Heart right ventricle (tissue), 16 donors: Measurements from ENCODE around the gene SLC35A5. TPM values are rescaled to one million over a fixed set of nuclear protein-coding genes. Genes with fewer than 3 reads are reported as not detected.

ENCODE experiments used
- ATAC-seq, 8 donors: fragments of 200-7000 bp; cut with Tn5 transposase; one replicate each; pipeline ENCODE4 v1.9.1; 2020; ENCODE audit warnings: mild to moderate bottlenecking in 8 of 8, moderate library complexity in 8 of 8, moderate number of reproducible peaks in 1 of 8
- DNase-seq, 2 donors: peaks; one replicate each; pipeline ENCODE4 v3.0.0-alpha.2; 2020
- H3K27ac ChIP-seq, 10 donors: fragments of 200-600 bp; sonication (generic) in 2 of 10; one replicate each; pipeline versions ENCODE4 v1.5.0 to v1.8.0; 2020 to 2022; ENCODE audit warnings: mild to moderate bottlenecking in 3 of 10
- H3K27me3 ChIP-seq, 7 donors: fragments of 200-600 bp; one replicate each; pipeline ENCODE4 v1.8.0; 2021 to 2022; ENCODE audit warnings: mild to moderate bottlenecking in 2 of 7
- H3K36me3 ChIP-seq, 9 donors: fragments of 200-600 bp; sonication (generic) in 1 of 9; one replicate each; pipeline versions ENCODE4 v1.5.0 to v1.8.0; 2020 to 2022; ENCODE audit warnings: mild to moderate bottlenecking in 2 of 9
- H3K4me1 ChIP-seq, 9 donors: fragments of 200-600 bp; sonication (generic) in 1 of 9; one replicate each; pipeline versions ENCODE4 v1.5.0 to v1.8.0; 2020 to 2022; ENCODE audit warnings: mild to moderate bottlenecking in 4 of 9
- H3K4me3 ChIP-seq, 10 donors: fragments of 200-600 bp; sonication (generic) in 2 of 10; one replicate each; pipeline versions ENCODE4 v1.5.0 to v1.8.0; 2020 to 2022; ENCODE audit warnings: mild to moderate bottlenecking in 7 of 10, moderate library complexity in 2 of 10
- H3K9me3 ChIP-seq, 11 donors: fragments of 200-600 bp in 10 of 11; sonication (generic) in 2 of 11; one replicate each; pipeline versions ENCODE4 v1.5.0 to v1.8.0; 2013 to 2022; ENCODE audit warnings: mild to moderate bottlenecking in 2 of 11, control low read depth in 1 of 11, moderate library complexity in 1 of 11
- WGBS, 2 donors: extraction: QIAGEN DNeasy Blood & Tissue Kit; methylation state at CpG; one replicate each; pipeline ENCODE4 v1.1.7; 2013; ENCODE audit warnings: inconsistent platforms in 1 of 2; 5-methylcytosine and 5-hydroxymethylcytosine counted together
- intact Hi-C, 10 donors: fragments of 100-400 bp; cut with DNase I; formaldehyde crosslinking; loops; one replicate each; pipeline versions ENCODE4 v1.11.1 to v1.14.2; 2022
- polyA plus RNA-seq, 2 donors: library from polyadenylated mRNA; stranded (reverse); fragments of 200-250 nt; gene quantifications; one replicate each; pipeline ENCODE4 v1.2.3, GENCODE V29; 2013
- total RNA-seq, 10 donors: library from RNA; stranded (reverse); fragmentation: NEBNext Ultra II Directional in 3 of 10; extraction: Animal tissue kit (Norgen Biotek cat#: 25700) in 3 of 10; gene quantifications; one replicate each; pipeline versions ENCODE4 v1.2.1 to v1.2.4, GENCODE V29; 2021 to 2023
- TF ChIP-seq, protein P1 (sequence below), 9 donors: fragments of 200-600 bp; sonication (generic) in 2 of 9; IDR thresholded peaks; one replicate each; pipeline versions ENCODE4 v1.5.0 to v1.8.0; 2021 to 2022; ENCODE audit warnings: antibody characterized with exemption in 9 of 9, mild to moderate bottlenecking in 5 of 9, moderate library complexity in 1 of 9
- donor health status: Arrhythmogenic right ventricular cardiomyopathy.
- donor health status: ischemic (EF 13 %, LVEDD 7.1; RV severe dilation, severe dysfunction).
- donor health status: healthy with polysubstance abuse.
- donor health status: DM: no; HTN: yes; CAD: no.
- donor health status: DM: no; HTN: no; CAD: no.
- donor health status: ischemic (EF 25% LVEDD 6.9; RV normal size, moderate dysfunction).
- donor health status: ischemic (EF 25% LVEDD 5.7; RV mildly dilated, moderate dysfunction).
- donor health status: healthy.
- donor health status: DM: yes; HTN: yes; CAD: no.
- donor health status: Ischemic cardiomyopathy.
- donor health status: ischemic (EF 35%, LVEDD 5.7; RV mildly dilated, moderate dysfunction).
- donor health status: nonischemic (EF 11% LVEDD 7.7; RV severe dilation, severe dysfunction).
- donor health status: DM: yes; HTN: yes; CAD: no.
- donor health status: PGD.
- donor health status: ischemic (EF 29% LVEDD 5.4; RV normal size, mild dysfunction).
- donor health status: nonischemic (EF 23%, LVEDD 6.1; RV moderate dilation, normal function).

Gene SLC35A5
- total and polyA plus RNA-seq, 12 donors, result 6.1 to 25.7 (median 13.9) TPM

DNA sequence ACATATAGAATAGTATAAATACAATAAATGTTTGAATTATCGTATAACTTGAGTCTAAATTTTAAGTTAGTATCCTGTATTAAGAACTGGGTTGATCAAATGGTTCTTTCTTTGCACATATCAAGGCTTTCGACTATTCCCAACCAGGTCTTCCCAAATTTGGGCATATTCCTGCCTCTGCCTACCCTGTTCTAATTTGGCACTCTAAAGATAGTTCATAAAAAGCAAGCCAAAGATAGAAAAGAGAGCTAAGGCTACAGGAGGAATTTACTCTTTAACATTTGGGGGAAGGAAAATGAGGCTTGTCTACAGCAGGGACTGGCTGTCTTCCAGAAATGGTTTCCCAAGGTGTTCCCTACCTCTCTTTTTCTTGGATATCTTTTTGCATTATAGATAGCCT lies 36.1 kb downstream of the SLC35A5 start:
- H3K4me1 ChIP-seq, result peaks cover 0 to 3% (median 0%) of the 10 kb centered on the region in 9 donors
- H3K27me3 ChIP-seq, result no peaks in the 10 kb centered on the region
- H3K9me3 ChIP-seq, result peaks cover 0 to 7% (median 0%) of the 10 kb centered on the region in 11 donors
- no peak overlapping the region for H3K27ac ChIP-seq
- ATAC-seq (no peak), DNase-seq (no peak)
- TF ChIP-seq, protein P1, sequence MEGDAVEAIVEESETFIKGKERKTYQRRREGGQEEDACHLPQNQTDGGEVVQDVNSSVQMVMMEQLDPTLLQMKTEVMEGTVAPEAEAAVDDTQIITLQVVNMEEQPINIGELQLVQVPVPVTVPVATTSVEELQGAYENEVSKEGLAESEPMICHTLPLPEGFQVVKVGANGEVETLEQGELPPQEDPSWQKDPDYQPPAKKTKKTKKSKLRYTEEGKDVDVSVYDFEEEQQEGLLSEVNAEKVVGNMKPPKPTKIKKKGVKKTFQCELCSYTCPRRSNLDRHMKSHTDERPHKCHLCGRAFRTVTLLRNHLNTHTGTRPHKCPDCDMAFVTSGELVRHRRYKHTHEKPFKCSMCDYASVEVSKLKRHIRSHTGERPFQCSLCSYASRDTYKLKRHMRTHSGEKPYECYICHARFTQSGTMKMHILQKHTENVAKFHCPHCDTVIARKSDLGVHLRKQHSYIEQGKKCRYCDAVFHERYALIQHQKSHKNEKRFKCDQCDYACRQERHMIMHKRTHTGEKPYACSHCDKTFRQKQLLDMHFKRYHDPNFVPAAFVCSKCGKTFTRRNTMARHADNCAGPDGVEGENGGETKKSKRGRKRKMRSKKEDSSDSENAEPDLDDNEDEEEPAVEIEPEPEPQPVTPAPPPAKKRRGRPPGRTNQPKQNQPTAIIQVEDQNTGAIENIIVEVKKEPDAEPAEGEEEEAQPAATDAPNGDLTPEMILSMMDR (IDR thresholded peaks at IDR 0.05), result no peak
- H3K4me3 ChIP-seq, result no peak overlapping the region
- whole genome bisulfite sequencing, 2 donors, result 96 to 97% methylated on average over 2 of the region's 2 CpGs
- intact Hi-C loops, result no loop called here
- peaks cover 0 to 52% (median 6%) of the 10 kb centered on the region in 9 donors for H3K36me3 ChIP-seq

DNA sequence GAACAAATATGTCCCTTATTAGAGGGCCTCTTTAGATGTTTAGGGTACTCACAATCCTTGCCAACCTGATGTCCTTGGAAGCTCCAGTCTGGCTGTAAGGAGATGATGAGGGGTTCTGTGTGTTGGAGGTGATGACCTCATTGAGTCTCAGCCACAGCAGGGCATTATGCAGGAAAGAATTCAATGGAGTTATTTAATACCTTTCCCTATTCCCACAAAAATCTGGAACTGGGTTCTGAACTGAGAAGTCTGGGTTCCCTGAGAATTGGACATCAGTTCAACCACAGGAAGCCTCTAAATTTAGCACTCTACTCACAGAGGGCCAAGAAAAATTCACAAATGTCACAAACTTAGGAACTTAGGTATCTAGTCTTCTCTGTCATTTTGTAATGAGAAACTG lies 36.9 kb downstream of the SLC35A5 start:
- H3K4me1 ChIP-seq, result peaks cover 0 to 3% (median 0%) of the 10 kb centered on the region in 9 donors
- no peak for DNase-seq
- peaks cover 0 to 45% (median 0%) of the 10 kb centered on the region in 9 donors for H3K36me3 ChIP-seq
- TF ChIP-seq, protein P1 (IDR thresholded peaks at IDR 0.05), result no peak
- no peaks in the 10 kb centered on the region for H3K27me3 ChIP-seq
- H3K9me3 ChIP-seq, result no peaks in the 10 kb centered on the region
- intact Hi-C loops, result no loop called here
- H3K27ac ChIP-seq, result no peak overlapping the region
- H3K4me3 ChIP-seq, result no peak overlapping the region
- no peak for ATAC-seq

DNA sequence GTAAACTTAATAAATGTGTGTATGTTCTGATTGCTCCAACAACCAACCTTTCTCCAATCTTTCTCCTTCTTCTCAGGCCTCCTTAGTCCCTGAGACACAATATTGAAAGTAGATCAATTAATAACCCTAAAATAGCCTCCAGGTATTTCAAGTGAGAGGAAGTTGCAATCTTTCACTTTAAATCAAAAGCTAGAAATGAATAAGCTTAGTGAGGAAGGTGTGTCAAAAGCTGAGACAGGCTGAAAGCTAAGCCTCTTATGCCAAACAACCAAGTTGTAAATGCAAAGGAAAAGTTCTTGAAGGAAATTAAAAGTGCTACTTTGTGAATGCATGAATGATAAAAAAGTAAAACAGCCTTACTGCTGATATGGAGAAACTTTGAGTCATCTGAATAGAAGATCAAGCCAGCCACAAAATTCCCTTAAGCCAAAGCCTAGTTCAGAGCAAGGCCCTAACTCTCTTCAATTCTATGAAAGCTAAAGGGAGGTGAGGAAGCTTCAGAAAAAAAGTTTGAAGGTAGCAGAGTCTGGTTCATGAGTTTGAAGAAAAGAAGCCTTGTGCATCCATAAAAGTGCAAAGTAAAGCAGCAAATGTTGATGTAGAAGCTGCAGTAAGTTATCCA lies 40.5 kb downstream of the SLC35A5 start:
- no peaks in the 10 kb centered on the region for H3K9me3 ChIP-seq
- TF ChIP-seq, protein P1 (IDR thresholded peaks at IDR 0.05), result no peak
- no peak overlapping the region for H3K27ac ChIP-seq
- DNase-seq, result no peak
- peaks cover 0 to 60% (median 0%) of the 10 kb centered on the region in 9 donors for H3K36me3 ChIP-seq
- intact Hi-C loops, result loop anchor here in 1 of 10 donors (10.0 kb wide), 1 partner anchor 212 kb away; no protein-coding TSS in a partner anchor
- no peak for ATAC-seq
- no peak overlapping the region for H3K4me3 ChIP-seq
- H3K27me3 ChIP-seq, result no peaks in the 10 kb centered on the region
- H3K4me1 ChIP-seq, result peaks cover 0 to 19% (median 11%) of the 10 kb centered on the region in 9 donors

DNA sequence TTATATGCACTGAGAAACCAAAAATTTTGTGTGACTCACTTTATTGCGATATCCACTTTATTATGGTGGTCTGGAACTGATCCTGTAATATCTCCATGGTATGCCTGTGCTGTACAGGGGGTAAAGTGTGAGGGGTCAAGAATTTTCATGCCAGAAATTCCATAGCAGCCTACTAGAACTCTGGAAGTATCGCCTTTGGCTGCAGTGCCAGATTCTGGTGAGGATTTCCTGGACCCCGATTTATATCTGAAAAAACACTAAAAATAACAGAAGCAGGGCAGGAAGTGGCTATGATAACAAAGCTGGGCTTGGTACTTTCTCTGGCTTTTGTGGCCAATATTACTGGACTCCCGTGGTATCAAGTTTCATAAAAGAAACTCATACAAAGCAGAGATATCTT lies 42.7 kb downstream of the SLC35A5 start:
- ATAC-seq, result peak in 4 of 8 donors; percentile 49 to 82 (median 62)

More for the DNA sequence above, 42.7 kb downstream of the SLC35A5 start:
- WGBS, 2 donors, result 14 to 21% methylated on average over 4 of the region's 4 CpGs
- intact Hi-C loops, result loop anchor here in 1 of 10 donors (10.0 kb wide), 1 partner anchor 210 kb away; no protein-coding TSS in a partner anchor
- TF ChIP-seq, protein P1 (IDR thresholded peaks at IDR 0.05), result no peak
- H3K4me3 ChIP-seq, result no peak overlapping the region
- peak overlapping the region in 3 of 10 donors; percentile 37 to 58 (median 41) for H3K27ac ChIP-seq
- peaks cover 0 to 75% (median 0%) of the 10 kb centered on the region in 9 donors for H3K36me3 ChIP-seq
- H3K27me3 ChIP-seq, result no peaks in the 10 kb centered on the region
- no peaks in the 10 kb centered on the region for H3K9me3 ChIP-seq
- DNase-seq, result peak in 1 of 2 donors; percentile 12
- H3K4me1 ChIP-seq, result peaks cover 0 to 19% (median 11%) of the 10 kb centered on the region in 9 donors
